Activated T-helper 9 cell treated with anti-CD3 and anti-CD28 coated beads, Interleukin-2, amount 50 U/mL, for 16 hours (primary cell): ENCODE measurements around the gene HMG20A.

Source experiments
- DNase-seq: peaks from one replicate; pipeline ENCODE4 v3.0.0-alpha.2; 2020; ENCODE audit warnings: low read depth

Gene HMG20A

DNA sequence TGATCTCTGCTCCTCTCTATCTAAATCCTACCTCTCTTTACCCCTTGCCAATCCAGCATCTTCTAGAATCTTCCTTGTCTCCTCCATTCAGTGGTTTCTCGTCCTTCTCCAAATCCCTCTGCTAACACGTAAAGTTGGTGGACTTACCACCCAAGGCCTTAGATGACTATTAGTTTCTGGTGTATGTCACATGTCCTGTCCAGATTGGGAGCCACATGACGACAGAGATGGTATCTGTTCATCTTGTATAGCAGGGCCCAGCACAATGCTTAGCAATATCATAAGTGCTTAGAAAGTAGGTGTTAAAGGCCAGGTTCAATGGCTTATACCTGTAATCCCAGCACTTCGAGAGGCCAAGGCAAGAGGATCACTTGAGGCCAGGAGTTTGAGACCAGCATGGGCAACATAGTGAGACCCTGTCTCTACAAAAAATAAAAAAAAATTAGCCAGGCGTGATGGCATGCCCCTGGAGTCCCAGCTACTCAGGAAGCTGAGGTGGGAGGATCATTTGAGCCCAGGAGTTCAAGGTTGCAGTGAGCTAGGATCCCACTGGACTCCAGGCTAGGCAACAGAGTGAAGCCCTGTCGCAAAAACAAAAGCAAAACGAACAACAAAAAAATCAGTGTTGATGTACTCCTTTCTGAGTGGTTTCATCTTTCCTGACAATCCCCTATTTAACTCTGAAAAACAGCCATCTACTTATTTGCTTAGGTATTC lies 81.8 kb downstream of the HMG20A start:
- DNase-seq: no peak

DNA sequence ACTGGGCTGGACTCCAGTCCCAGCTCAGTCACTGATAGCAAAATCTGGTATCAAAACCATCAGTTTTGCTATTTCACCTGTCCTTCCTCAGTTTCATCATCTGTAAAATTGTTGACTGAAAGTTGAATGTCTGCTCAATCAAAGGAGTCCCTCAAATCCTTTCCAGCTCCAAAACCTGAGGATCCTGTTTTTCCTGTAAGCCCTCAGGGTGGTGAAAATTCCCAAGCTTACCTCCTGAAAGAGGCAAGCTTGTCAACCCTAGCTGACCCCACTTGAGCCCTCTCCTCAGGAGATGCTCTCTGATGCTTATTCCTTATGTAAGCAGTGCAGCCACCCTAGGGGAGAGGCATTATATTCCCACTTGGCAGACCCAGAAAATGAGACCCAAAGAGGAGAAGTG lies 82.6 kb downstream of the HMG20A start:
- DNase-seq: no peak

DNA sequence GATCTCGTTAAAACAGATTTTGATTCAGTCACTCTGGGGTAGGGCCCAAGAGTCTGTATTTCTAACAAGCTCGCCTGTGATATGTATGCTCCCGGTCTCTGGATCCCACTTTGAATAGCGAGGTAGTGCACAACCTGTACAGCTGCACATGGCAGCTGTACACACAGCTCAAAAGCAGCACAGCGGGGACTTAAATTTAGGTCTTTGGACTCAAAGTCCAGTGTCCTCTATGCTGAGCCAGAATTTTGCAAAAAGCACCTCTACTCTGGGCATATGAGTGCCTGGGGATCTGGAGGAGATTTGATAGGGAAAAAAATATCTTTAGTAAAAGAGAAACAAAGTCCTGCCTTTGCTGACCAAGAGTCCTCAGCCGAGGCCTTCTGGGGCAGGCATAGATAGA lies 83.1 kb downstream of the HMG20A start:
- DNase-seq: no peak

GRCh38 chr15:77504306-77504705 lies 83.6 kb downstream of the HMG20A start:
- DNase-seq: no peak

GRCh38 chr15:77504871-77505270 lies 84.2 kb downstream of the HMG20A start:
- DNase-seq: no peak

DNA sequence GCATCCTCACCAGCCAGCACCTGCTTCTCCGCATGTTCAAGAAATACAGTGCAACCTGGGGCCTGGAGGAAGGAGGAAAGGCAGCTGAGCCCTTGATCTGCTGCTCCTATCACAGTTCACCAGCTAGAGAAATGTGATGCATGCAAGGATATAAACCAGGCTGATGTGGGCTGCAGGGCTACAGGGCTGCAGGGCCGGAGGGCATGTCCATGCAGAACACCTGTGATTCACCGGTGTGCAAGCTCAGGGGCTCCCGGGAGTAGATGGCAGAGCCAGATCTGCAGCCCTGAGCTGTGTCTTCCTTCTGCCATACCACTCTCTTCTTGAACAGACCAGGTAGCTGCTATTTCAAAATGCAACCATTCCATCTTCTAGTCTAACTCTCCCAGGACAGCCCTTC lies 84.9 kb downstream of the HMG20A start:
- no peak for DNase-seq

GRCh38 chr15:77506311-77507142 lies 85.8 kb downstream of the HMG20A start:
- DNase-seq: no peak

DNA sequence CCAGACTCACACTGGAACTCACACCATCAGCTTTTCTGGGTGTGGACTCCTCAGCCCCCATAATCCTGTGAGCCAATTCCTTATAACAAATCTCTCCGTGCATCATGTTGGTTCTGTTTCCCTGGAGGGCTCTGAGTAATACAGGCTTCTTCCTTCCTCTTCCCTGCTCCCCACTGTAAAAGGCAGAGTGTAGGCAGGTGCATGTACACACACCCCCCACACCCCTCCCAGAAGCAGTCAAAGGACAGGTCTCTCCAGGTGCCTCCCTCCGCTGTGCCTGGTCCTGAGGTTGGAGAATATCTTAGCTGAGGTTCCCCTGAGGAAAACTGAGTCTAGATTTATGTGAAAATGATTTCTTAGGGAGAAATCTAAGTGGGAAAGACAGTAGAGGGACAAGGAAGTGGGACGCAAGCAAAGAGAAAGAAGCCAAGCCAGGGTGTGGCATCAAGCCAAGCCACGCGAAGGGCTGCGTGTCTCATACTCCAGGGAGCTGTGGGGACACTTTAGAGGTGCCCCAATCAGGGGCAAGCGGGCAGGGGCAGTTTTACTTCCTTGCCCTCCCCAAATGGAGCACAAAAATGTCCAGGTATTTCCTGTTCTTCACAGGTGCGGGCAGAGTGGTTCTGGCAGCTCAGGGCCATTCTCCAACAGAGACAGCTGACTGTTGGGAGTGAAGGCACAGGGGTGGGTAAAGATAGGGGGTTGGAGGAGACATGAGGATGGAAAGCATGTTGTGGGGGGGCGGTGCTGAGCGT lies 86.6 kb downstream of the HMG20A start:
- DNase-seq: no peak

DNA sequence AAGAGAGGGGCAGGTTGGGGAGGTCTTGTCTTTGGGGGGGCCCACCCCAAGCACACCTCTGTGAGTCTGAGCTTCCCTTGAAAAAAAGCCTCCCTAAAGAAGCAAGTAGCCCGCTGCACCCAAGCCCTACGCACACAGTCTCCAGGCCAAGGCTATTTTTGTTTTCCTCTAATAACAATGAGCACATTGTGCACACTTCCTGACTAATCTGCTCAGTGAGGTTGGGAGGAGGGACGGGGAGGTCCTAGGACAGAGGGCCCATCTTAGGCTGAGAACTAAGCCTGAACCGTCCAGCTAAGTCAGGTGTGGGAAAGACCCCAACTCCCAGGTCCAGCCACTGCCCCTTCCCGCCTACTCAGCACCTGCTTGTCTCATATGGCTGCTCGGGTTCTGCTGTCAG lies 87.2 kb downstream of the HMG20A start:
- no peak for DNase-seq

- DNase-seq: no peak
Observed at GRCh38 chr15:77508541-77509243, 88.0 kb downstream of the HMG20A start.

- DNase-seq: no peak
Observed at GRCh38 chr15:77510066-77511057, 89.7 kb downstream of the HMG20A start.

DNA sequence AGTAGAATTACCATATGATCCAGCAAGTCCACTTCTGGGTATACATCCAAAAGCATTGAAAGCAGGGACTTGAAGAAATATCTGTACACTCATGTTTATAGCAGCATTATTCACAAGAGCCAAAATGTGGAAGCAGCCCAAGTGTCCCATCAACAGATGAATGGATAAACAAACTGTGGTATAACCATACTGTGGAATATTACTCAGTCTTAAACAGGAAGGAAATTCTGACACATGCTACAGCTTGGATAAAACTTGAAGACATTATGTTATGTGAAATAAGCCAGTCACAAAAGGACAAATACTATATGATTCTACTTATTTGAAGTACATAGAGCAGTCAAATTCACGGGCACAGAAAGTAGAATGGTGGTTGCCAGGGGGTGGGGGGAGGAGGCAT lies 91.2 kb downstream of the HMG20A start:
- no peak for DNase-seq

GRCh38 chr15:77513226-77513625 lies 92.5 kb downstream of the HMG20A start:
- DNase-seq: no peak

DNA sequence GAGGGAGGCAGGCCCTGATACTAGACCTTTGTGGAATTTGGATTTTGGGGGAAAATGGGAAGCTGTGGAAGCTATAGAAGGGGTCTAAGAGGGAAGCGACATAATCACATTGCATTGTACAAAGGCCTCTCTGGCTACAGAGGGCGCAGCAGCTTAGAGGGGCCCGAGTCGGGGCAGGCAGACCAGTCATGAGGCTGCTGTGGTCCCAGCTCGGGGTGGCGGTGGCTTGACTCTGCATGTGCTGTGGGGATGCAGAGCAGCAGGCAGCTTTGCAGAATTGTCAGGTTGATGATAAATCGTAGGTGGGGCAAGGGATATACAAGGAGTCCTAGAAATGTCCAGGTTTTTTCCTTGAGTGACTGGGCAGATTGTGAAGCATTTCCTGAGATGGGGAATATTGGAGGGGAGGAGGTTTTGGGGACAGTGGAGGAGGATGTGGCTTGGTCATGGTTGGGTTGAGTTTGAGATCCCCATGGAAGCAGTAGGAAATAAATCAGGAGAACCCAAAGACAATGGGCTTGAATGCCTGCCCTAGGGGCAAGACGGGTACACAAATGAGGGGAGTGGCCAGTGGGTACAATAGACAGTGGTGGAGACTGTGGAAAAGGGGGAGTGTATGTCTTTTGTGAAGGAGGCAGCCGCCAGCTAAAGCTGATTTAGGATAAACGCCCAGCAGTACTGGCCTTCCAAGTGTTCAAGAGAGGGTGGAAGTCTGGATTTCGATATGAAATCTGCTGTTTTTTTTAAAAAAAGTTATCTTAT lies 94.1 kb downstream of the HMG20A start:
- no peak for DNase-seq

GRCh38 chr15:77515613-77516012 lies 94.9 kb downstream of the HMG20A start:
- no peak for DNase-seq

DNA sequence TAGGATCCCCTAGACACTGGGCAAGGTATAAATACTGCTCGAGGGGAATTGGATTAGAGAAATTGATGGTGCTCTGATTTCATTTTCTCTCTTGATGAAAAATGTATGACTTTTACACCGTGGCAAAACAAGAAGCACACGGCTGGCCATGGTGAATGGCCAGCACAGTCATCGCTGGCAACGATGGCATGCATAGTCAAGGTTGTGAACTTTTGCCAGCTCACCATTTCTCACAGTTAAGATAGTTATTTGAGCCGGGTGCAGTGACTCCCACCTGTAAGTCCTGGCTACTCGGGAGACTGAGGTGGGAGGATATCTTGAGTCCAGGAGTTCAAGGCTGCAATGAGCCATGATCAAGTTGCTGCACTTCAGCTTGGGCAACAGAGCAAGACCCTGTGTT lies 95.4 kb downstream of the HMG20A start:
- DNase-seq: no peak

DNA sequence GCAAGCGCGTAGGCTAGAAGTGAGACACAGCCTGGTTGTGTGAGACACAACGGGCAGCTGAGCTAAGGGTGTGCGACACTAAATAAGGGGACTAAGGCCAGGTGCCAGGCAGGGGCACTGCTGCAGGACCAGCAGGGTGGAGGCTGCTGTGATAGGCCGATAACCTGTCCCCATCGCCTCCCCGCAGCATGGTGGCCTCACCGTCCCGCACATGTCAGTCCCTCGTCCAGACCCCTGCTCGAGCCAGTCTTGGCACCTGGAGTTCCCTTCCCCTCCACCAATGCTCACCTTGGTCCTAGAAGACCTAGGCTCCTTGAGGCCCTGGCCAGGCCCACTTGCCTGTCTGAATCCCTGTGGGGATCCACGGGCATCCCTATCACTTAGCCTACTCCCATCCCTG lies 96.1 kb downstream of the HMG20A start:
- no peak for DNase-seq

- DNase-seq: no peak
Observed at GRCh38 chr15:77517579-77517978, 96.9 kb downstream of the HMG20A start.

- DNase-seq: no peak
Observed at GRCh38 chr15:77518458-77518857, 97.8 kb downstream of the HMG20A start.

- no peak for DNase-seq
Observed at GRCh38 chr15:77519540-77519939, 98.9 kb downstream of the HMG20A start.
